GM19351 (cell line): Measurements from ENCODE around the gene VSIG10L2.
"Not testable (repeated sequence)": the region's sequence is repeated elsewhere in the genome, so short reads cannot be mapped to it uniquely, and the experiment has no call there.

Experiments used
- ATAC-seq: cut with Tn5 transposase; IDR thresholded peaks from one replicate; pipeline ENCODE4 v1.9.1; 2021; ENCODE audit warnings: mild to moderate bottlenecking, moderate library complexity; ENCODE audit not compliant: unreplicated experiment

The VSIG10L2 gene

DNA sequence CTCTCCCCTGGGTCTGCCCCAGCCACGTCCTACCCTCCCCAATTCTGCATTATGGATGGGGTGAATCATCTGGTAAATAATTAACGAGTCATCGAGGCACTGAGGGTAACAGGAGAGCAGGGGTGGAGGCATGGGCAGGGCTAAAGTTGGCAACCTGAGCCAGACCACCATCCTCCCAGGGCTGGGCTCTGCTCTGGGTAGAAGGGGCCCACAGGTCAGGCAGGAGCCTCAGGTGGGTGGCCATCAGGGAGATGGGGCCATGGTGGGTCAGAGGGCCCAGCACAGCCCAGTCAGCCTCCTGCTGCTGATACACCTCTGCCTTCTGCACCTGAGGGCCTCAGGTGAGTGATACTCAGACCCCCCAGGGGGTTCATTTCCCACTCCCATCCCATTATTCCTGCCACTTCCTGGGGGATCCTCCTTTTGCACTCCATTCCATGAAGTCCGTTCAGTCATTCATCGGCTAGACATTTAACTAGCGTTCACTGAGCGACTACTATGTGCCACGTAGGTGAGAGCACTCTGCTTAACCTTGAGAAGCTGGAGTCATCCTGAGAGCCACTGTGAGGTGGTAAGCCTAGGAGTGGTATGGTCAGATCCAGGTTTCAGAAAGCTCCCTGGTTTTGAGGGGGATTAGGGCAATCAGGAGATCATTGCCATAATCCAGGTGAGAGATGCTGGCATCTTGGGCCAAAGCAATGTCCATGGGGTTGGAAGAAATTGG is at the start of gene VSIG10L2:
VSIG10L2 (plus strand) TSS at position 248 of the 724 bp plus-strand sequence; CDS start at position 260, 12 bp downstream.
- no peak for ATAC-seq

DNA sequence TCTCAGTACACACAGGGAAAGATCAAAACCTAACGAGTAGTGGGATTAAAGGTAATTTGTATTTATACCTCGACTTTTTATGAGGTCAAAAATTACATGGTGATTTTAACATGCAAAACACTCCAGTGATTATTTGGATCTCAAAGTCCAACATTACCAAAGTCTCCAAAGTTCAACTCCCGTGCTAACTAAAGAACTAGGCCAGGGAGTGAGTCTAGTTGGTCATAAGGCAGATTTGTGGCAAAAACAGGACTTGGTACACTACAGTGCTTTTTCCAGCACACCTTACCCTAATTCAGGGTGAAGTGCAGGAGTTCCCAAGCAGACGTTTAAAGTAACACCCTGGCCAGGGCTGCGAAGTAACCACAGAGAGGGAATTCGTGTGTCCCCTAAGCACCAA is 44.0 kb upstream of the VSIG10L2 start:
- ATAC-seq, result no peak

DNA sequence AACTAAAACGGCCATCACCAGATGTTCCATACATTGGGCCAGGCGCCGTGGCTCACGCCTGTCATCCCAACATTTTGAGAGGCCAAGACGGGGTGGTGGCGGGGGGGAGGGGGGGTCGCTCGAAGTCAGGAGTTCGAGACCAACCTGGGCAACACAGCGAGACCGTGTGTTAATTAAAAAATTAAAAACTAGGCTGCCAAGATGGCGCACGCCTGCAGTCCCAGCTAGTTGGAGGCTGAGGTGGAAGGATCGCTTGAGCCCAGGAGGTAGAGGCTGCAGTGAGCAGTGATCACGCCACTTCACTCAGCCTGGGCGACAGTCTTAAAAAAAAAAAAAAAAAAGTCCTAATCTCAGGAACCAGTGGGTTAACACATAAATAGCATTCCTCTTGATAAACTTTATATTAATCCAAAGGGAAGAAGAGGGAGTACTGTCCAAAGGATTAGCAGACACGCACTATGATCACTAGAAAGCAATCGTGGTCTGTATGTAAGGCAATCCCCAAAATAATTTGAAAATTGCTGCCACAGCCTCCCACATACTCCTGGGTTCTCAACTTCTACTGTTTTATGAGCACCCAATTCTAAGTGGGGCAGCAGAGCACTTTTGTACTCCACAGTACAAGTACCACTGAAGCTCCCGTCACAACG is 43.4 kb upstream of the VSIG10L2 start:
- ATAC-seq, result no peak

DNA sequence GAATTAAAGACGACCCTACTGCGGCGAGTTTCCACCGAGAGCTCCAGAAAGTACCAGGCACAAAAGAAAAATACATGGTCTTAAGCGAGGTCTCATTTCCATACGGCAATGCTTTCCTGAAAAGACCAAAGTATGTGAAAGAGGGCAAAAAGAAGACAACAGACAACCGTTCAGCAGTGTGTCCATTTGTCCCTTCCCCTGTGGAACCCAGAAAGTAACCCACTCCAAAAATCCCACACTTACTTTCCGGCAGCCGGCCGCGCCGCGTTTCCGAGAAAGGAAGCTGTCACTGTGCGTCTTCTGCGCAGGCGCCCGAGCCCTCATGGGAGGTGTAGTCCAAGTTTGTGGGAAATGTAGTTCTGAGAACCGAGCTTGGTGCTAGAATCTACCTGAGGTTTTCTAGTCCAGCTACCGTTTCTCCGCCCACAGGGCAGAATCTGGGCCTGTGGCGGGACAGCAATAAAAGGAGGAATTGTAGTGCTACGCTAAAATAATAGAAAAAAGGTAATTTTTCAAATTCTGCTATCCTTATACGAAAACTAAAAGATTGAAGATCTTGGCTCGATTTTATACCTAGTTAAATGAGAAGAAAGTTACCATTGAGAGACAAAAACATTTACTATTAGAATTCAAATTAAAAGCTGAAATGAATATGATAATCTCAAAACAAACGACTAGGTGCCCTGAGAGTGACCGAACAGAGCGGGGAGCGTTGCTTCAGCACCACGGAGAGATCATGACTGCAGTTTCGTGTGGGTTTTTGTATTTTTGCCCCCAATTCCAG is 42.7 kb upstream of the VSIG10L2 start, which contains the start of gene PUS3:
PUS3 (minus strand) TSS at position 280 of the 784 bp plus-strand sequence. CDS start 6,922 bp downstream, outside the sequence.
- ATAC-seq, result peak; percentile 98

DNA sequence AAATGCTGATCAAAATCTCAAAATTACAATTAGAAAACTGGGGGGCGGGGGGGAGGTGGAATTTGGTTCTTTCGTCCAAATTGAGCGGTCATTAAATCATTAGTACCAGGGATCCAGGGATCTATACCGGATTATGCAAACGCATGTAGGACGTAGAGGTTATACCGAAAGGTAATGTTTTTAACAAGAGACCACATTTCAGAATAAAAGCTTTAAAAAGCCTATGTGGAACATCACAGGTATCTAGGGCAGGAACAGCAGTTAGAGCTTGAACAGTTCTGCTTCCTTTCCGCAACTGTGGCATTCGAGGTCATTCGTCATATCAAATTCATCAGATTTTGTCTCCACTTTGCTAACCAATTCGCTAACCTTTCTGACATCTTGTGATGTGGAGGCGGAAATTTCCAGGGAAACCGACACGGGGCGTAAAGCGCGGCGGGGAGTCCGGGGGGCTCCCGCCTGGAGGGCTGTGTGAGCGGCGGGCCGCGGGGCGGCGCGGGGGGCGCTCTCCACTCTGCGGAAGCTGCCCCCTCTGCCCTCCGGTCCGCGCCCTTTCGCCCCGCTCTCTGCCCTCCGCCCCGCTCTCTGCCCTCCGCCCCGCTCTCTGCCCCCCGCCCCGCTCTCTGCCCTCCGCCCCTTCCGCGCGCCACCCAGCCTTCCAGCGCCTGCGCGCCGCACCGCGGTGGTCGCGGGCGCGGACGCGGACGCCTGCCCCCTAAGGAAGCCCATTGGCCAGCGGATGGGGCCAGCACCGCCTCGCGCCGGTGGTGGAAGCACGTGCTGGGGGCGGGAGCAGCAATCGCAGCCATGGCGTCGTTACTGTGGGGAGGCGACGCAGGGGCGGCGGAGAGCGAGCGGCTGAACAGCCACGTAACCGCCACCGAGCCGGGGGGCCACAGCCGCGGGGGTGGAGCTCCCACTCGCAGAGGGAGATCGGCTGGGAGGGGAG is 41.9 kb upstream of the VSIG10L2 start, which contains the start of gene DDX25:
DDX25 (plus strand) TSS at position 798 of the 949 bp plus-strand sequence; CDS start at position 808, 10 bp downstream.
- no peak for ATAC-seq

GRCh38 chr11:125904678-125905077 is 41.2 kb upstream of the VSIG10L2 start:
- no peak for ATAC-seq

DNA sequence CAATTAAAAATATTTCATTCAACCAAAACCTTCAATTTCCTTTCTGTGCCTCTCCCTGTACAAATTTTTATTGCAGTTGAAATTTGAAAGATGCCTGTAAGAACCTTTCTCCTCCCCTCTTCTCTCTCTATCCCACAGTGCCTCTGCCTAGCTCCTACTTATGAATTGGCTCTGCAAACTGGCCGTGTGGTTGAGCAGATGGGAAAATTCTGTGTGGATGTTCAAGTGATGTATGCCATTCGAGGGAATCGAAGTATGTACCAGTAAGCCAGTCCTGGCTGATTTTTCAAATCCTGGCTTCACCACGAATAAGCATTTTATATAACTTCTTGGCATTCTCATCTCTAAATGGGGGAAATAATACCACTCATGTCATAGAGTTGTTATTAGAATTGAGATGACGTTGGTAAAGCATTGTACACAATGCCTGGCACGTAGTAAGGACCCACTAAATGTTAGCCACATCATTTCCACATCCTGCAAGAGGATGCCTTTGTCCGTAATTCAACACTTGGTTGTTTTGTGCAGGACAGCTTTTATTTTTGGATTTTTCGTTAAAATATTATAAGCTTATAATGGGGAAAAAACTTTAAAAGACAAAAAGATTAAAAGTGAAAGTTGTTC is 35.5 kb upstream of the VSIG10L2 start:
- no peak for ATAC-seq

GRCh38 chr11:125914601-125915000 is 31.2 kb upstream of the VSIG10L2 start:
- ATAC-seq, result not testable (repeated sequence)

GRCh38 chr11:125916683-125917347 is 29.0 kb upstream of the VSIG10L2 start:
- ATAC-seq, result no peak

DNA sequence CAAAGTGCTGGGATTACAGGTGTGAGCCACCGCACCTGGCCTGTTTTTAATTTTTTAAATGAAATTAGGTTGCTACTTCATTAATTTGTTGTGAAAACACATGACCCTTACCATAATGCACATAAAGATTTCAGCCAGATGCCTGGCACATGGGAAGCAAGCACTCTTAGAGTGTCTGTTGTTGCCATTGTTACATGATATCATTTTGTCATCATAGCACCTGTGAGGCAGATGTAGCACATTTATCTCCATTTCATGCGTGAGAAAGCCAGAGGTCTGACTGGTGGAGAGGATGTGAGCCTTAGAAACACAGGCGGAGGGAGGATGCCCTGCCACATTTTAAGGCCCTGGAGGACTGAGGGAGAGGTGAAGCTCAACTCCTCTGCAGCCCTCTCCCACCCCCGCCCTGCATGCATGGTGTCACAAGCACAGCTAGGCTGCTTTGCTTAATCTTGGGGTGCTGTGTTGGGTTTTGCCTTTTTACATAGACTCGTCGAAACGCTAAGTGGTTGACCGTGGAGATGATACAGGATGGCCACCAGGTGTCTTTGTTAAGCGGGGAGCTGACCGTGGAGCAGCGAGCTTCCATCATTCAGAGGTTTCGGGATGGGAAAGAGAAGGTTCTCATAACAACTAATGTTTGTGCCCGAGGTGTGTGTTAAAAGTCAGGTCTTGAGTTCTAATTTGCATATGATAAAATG is 27.6 kb upstream of the VSIG10L2 start:
- ATAC-seq, result no peak

DNA sequence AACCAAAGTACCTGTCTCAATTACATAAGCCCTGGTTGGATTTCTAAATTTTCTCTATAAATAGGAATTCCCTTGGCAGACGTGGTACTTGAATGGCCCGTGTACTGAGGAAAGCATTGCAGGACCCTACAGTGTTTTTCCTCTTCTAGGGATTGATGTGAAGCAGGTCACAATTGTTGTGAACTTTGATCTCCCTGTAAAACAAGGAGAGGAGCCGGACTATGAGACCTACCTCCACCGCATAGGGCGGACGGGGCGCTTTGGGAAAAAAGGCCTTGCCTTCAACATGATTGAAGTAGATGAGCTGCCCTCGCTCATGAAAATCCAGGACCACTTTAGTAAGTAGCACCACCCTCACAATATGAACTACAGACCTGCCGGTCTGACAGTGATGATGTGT is 24.8 kb upstream of the VSIG10L2 start:
- ATAC-seq, result no peak

DNA sequence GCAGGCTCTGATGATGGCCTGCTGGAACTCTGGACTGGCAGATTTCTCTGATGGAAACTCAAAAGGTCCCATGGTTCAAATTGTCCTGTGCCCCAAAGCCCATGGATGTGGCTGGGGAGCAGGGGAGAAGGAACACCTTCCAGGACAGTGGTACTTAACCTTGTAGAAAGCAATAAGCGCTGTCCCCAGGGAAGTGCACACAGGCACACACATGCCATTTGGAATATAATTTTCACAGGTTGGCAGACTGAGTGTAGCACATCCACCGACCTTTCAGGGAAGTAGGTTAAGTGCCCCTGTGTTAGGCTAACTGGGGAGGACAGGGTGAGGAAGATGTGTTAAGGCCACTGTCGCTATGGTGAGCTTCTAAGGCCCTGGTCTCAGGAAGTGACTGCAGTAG is 23.7 kb upstream of the VSIG10L2 start:
- ATAC-seq, result no peak

DNA sequence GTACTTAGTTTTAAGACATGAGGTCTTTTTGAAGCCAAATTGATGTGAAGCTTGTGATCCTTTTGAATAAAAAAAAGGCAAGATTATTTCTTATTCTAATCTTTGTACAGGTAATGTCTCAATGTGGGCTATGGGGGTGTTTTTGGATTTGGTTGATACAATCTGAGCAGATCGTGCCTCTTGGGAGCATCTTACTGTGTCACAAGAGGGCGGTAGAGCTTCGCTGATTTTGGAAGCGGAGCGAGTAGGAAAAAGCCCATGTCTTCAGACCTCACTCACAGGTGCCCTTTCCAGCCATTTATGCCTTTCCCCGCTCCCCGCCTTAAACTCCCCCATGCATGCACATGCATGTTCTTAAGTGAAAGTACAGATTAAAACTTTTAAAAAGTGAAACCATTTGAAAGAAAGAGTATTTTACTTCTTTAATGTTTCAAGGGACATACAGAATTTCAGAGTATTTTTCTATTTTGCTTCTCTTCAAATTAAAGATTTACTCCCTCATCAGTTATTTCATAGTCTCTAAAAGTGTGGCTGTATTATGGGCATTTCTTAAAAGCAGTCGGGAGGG is 22.7 kb upstream of the VSIG10L2 start:
- peak; percentile 80 for ATAC-seq

DNA sequence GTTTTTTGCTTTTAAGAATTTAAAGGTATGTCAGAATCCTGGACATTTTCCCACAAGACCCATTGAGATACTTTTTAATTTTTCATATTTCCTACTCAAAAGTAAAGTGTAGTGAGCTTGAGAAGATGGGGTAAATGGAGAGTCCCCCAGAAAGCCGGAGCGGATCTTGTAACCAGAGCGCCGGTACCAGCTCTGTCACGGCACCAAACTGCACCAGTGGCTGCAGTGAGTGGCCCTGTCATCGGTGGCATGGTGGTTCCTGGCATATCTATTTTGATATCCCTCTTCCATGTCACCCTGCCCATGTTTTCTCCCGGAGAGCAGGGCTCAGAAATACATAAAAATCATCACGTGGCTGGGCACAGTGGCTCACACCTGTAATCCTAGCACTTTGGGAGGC is 22.2 kb upstream of the VSIG10L2 start:
- ATAC-seq, result no peak

DNA sequence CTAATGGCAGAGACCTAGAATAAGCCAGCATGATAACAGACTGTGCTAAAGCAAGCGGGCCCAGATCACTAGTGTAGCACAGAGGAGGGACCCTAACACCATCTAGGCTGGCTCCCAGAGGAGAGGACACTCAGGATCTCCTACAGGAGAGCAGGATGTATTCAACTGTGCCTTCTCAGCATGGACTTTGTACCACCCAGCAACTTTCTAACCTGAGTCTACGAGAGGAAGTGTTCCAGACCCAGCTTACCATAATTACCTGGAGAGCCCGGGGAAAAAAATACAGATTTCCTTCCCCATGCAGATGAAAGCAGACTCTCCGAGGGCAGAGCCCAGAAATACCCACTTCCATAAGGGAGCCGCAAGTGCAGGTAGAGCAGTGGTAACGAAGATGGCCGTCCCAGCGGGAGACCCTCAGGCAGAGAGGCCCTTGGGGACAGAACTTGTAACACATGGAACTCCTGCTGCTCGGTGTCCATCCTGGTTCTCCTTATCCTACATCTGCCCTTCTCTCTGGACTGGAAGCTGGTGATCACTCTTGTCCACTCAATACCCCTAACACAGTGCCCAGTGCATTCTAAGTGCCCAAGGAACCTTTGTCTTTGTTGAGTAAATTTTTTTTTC is 21.3 kb upstream of the VSIG10L2 start:
- no peak for ATAC-seq

DNA sequence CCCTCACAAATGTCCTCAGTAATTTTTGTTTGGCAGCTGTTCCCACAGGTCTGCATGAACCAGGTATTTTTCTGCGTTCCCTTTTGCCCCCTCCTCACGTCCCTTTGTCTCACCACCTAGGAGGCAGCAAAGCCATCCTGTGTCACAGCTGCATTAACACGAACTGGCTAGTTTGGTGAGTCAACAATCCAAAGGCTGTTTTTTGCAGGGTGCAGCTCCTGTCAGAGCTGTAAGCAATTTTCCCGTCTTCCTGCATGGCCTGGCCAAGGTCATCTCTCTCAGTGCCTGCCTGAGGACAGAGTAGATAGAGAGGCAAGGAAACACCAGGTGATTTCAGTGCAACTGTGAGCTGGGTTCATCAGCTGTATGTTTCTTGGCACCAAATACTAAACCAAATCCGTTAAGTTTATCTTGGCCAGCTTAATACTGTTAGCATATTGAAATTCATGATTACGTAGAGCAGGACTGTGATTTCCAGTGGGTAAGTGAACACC is 20.6 kb upstream of the VSIG10L2 start:
- no peak for ATAC-seq

DNA sequence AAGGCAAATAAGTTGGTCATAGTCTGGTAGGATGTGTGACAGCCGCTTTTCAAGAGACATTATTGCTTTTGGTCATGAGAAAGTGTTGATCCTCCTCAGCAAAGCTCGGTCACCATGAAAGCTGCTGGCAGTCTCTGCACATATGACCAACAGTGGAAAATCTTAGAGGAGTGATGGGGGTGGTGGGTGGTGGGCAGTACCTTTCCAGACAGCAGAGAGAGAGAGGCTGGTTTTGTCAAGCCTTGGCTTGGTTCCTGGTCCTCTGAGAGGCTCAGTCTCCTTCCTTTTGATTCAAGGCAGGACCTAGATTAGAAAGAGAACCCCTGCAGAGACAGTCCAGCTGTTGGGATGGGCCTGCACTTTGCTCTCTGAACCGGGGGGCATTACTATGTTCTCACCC is 20.0 kb upstream of the VSIG10L2 start:
- no peak for ATAC-seq

- ATAC-seq, result no peak
These were observed 19.2 kb upstream of the VSIG10L2 start for GRCh38 chr11:125926682-125927081.
